DND-41 (cell line): ENCODE results near the gene TGFA.

ENCODE experiments used
- ATAC-seq: fragments of 200-7000 bp; cut with Tn5 transposase; 3 replicates; pipeline ENCODE4 v1.9.1; 2021; ENCODE audit warnings: low read depth; ENCODE audit not compliant: insufficient read depth
- DNase-seq: peaks from one replicate; pipeline ENCODE4 v3.0.0-alpha.2; 2020
- H2AFZ ChIP-seq: 2 replicates; pipeline ENCODE4 v1.6.0; 2012; ENCODE audit warnings: low read depth, low read length
- H3K27ac ChIP-seq: 2 replicates; pipeline ENCODE4 v1.5.1; 2012; ENCODE audit warnings: low read length, inconsistent platforms
- H3K27me3 ChIP-seq: fragments of 200-600 bp; sonication (generic); 2 replicates; pipeline ENCODE4 v1.6.0; 2012; ENCODE audit warnings: low read length, mild to moderate bottlenecking, inconsistent platforms; ENCODE audit not compliant: insufficient read depth, poor library complexity
- H3K36me3 ChIP-seq: 2 replicates; pipeline ENCODE4 v1.5.1; 2012; ENCODE audit warnings: low read length, inconsistent platforms; ENCODE audit not compliant: insufficient read depth
- H3K4me1 ChIP-seq: 2 replicates; pipeline ENCODE4 v1.5.1; 2012; ENCODE audit warnings: mild to moderate bottlenecking, low read length; ENCODE audit not compliant: insufficient read depth
- H3K4me2 ChIP-seq: 2 replicates; pipeline ENCODE4 v1.6.0; 2012; ENCODE audit warnings: mild to moderate bottlenecking, moderate library complexity, low read length, inconsistent platforms; ENCODE audit not compliant: insufficient read depth
- H3K4me3 ChIP-seq, 2 experiments: fragments of 200-600 bp in 1 of 2; shearing (Covaris generic) in 1 of 2; 2 replicates each; pipeline ENCODE4 v1.5.1; 2012 to 2016; ENCODE audit warnings: inconsistent platforms in 2 of 2, low read length in 2 of 2, mild to moderate bottlenecking in 2 of 2, low read depth in 1 of 2, moderate library complexity in 1 of 2
- H3K79me2 ChIP-seq: 2 replicates; pipeline ENCODE4 v1.6.0; 2012; ENCODE audit warnings: low read length, inconsistent platforms; ENCODE audit not compliant: insufficient read depth
- H3K9ac ChIP-seq: 2 replicates; pipeline ENCODE4 v1.6.0; 2012; ENCODE audit warnings: low read depth, mild to moderate bottlenecking, inconsistent platforms, low read length, moderate library complexity
- H3K9me3 ChIP-seq: 2 replicates; pipeline ENCODE4 v1.5.1; 2012; ENCODE audit warnings: low read length, moderate library complexity, mild to moderate bottlenecking, inconsistent platforms; ENCODE audit not compliant: insufficient read depth, severe bottlenecking
- H4K20me1 ChIP-seq: 2 replicates; pipeline ENCODE4 v1.6.0; 2012; ENCODE audit warnings: low read length; ENCODE audit not compliant: insufficient read depth
- EZH2 ChIP-seq: IDR thresholded peaks from 3 replicates; pipeline ENCODE4 v1.6.1; 2012; ENCODE audit warnings: borderline replicate concordance, low read depth, mild to moderate bottlenecking, moderate library complexity, low read length, inconsistent platforms; ENCODE audit not compliant: severe bottlenecking
- TF ChIP-seq, protein P1 (sequence below): IDR thresholded peaks from 2 replicates; pipeline ENCODE4 v1.5.1; 2012; ENCODE audit warnings: borderline replicate concordance, low read length, moderate library complexity, mild to moderate bottlenecking; ENCODE audit not compliant: poor library complexity, severe bottlenecking; ENCODE audit errors: extremely low read depth

Gene TGFA

DNA sequence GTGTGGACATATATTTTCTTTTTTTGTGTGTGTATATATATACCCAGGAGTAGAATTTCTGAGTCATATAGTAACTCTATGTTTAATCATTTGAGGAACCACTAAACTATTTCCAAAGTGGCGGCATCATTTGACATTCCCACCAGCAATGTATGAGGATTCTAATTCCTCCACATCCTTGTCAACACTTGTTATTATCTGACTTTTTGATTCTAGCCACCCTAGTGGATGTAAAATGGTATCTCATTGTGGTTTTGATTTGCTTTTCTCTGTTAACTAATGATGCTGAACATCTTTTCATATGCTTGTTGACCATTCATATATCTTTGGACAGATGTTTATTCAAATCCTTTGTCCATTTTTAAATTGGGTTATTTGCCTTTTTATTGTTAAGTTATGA is 120.3 kb downstream of the TGFA start:
- Histone ChIP-seq H3K27me3 (peaks cover 8% of the 10 kb centered on the region), H3K9me3 (no peaks in the 10 kb centered on the region), H3K4me2 (no peak overlapping the region), H3K4me1 (no peaks in the 10 kb centered on the region), H3K9ac (no peak overlapping the region), H4K20me1 (no peaks in the 10 kb centered on the region), H3K4me3 (no peak overlapping the region), H3K79me2 (no peaks in the 10 kb centered on the region), H3K27ac (no peak overlapping the region), H2AFZ (no peak overlapping the region), H3K36me3 (no peaks in the 10 kb centered on the region)
- DNase-seq = no peak
- TF ChIP-seq, protein P1, sequence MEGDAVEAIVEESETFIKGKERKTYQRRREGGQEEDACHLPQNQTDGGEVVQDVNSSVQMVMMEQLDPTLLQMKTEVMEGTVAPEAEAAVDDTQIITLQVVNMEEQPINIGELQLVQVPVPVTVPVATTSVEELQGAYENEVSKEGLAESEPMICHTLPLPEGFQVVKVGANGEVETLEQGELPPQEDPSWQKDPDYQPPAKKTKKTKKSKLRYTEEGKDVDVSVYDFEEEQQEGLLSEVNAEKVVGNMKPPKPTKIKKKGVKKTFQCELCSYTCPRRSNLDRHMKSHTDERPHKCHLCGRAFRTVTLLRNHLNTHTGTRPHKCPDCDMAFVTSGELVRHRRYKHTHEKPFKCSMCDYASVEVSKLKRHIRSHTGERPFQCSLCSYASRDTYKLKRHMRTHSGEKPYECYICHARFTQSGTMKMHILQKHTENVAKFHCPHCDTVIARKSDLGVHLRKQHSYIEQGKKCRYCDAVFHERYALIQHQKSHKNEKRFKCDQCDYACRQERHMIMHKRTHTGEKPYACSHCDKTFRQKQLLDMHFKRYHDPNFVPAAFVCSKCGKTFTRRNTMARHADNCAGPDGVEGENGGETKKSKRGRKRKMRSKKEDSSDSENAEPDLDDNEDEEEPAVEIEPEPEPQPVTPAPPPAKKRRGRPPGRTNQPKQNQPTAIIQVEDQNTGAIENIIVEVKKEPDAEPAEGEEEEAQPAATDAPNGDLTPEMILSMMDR = no peak
- no peak for TF ChIP-seq EZH2
- ATAC-seq = no peak

GRCh38 chr2:70431716-70432347 is 121.8 kb downstream of the TGFA start:
- no peak for ATAC-seq
- Histone ChIP-seq H3K9ac (no peak overlapping the region), H3K4me3 (no peak overlapping the region), H3K9me3 (no peaks in the 10 kb centered on the region), H2AFZ (no peak overlapping the region), H3K4me2 (no peak overlapping the region), H3K27me3 (peaks cover 8% of the 10 kb centered on the region), H3K36me3 (no peaks in the 10 kb centered on the region), H3K27ac (no peak overlapping the region), H4K20me1 (no peaks in the 10 kb centered on the region), H3K79me2 (no peaks in the 10 kb centered on the region), H3K4me1 (no peaks in the 10 kb centered on the region)
- TF ChIP-seq, protein P1 = no peak
- no peak for TF ChIP-seq EZH2
- DNase-seq = no peak

DNA sequence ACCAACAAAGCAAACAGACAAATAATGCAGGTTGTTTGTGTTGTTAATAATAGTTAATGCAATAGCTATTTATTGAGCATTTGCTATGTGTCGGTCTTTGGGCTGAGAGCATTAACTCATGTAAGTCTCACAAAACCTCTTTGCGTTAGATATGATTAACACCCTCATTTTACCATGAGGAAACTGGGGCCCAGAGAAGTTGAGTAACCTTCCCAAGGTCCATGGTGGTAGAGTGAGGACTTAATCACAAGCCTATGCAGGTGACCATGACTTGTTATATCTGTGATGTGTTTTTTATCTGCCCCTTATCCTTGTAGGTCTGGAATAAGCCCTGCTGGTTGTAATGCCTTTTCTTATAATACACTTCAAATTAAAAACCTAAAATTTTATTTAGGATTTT is 127.3 kb downstream of the TGFA start:
- Histone ChIP-seq H3K9ac (no peak overlapping the region), H4K20me1 (no peaks in the 10 kb centered on the region), H3K4me1 (no peaks in the 10 kb centered on the region), H3K4me3 (no peak overlapping the region), H2AFZ (no peak overlapping the region), H3K79me2 (no peaks in the 10 kb centered on the region), H3K4me2 (no peak overlapping the region), H3K27ac (no peak overlapping the region), H3K9me3 (no peaks in the 10 kb centered on the region), H3K27me3 (peaks cover 5% of the 10 kb centered on the region), H3K36me3 (no peaks in the 10 kb centered on the region)
- DNase-seq (no peak), ATAC-seq (no peak)
- no peak for TF ChIP-seq EZH2

DNA sequence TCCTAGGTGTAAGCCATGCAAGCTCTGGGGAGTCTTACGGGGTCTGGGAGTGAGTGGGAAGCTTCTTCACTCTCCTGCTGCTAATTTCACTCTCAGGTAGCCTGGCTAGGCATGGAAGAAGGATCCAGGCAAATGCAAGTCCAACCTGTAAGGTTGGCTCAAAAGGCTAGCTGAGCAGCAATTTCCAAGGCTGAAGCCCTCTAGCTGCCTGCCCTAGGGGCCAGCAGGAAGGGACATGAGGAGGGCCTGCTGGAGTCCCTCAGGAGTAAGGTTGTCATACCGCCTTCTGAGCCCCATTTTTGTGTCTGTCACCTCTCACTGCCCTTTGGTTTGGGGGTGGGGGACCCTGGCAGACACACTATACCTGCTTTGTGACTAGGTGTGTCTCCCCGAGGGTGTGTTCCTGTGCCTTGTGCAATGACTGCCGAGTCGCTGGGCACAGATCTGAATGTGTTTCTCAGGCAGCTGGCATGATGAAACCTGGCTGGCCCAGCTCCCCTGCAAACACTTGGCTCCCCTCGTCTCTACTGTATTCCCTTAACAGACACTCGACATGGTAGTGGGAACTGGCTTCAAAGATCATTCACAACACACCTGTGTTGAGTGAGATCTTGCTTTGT is 127.8 kb downstream of the TGFA start:
- no peak overlapping the region for H3K4me3 ChIP-seq
- no peaks in the 10 kb centered on the region for H4K20me1 ChIP-seq
- no peak overlapping the region for H3K4me2 ChIP-seq
- H3K4me1 ChIP-seq = no peaks in the 10 kb centered on the region
- TF ChIP-seq, protein P1 = no peak
- no peak for TF ChIP-seq EZH2
- no peak overlapping the region for H3K27ac ChIP-seq
- H2AFZ ChIP-seq = no peak overlapping the region
- no peaks in the 10 kb centered on the region for H3K36me3 ChIP-seq
- peaks cover 5% of the 10 kb centered on the region for H3K27me3 ChIP-seq
- no peaks in the 10 kb centered on the region for H3K79me2 ChIP-seq
- H3K9me3 ChIP-seq = no peaks in the 10 kb centered on the region
- H3K9ac ChIP-seq = no peak overlapping the region
- ATAC-seq = no peak
- DNase-seq = no peak
